ENCODE measurements around the gene NTN5.

DNA sequence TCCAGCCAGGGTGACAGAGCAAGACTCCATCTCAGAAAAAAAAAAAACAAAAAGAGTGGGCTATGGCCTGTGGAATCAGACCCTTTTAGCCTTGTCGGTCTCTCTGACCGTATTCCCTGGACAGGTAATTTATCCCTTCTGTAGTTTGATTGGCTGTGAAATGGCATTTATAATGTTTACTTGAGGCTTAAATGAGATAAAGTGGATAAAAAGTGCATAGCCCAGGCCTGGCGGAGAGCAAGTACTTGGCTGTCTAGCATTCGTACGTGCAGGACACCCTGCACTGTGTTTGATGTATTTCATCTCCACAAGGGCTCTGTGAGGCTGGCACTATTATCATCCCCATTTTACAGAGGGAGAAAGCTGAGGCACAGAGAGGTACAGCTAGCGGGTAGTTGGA, 7.0 kb downstream of the NTN5 start:
- TF ChIP-seq, protein P1, sequence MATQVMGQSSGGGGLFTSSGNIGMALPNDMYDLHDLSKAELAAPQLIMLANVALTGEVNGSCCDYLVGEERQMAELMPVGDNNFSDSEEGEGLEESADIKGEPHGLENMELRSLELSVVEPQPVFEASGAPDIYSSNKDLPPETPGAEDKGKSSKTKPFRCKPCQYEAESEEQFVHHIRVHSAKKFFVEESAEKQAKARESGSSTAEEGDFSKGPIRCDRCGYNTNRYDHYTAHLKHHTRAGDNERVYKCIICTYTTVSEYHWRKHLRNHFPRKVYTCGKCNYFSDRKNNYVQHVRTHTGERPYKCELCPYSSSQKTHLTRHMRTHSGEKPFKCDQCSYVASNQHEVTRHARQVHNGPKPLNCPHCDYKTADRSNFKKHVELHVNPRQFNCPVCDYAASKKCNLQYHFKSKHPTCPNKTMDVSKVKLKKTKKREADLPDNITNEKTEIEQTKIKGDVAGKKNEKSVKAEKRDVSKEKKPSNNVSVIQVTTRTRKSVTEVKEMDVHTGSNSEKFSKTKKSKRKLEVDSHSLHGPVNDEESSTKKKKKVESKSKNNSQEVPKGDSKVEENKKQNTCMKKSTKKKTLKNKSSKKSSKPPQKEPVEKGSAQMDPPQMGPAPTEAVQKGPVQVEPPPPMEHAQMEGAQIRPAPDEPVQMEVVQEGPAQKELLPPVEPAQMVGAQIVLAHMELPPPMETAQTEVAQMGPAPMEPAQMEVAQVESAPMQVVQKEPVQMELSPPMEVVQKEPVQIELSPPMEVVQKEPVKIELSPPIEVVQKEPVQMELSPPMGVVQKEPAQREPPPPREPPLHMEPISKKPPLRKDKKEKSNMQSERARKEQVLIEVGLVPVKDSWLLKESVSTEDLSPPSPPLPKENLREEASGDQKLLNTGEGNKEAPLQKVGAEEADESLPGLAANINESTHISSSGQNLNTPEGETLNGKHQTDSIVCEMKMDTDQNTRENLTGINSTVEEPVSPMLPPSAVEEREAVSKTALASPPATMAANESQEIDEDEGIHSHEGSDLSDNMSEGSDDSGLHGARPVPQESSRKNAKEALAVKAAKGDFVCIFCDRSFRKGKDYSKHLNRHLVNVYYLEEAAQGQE (IDR thresholded peaks at IDR 0.05; ENCODE audit: insufficient read depth in 1 of 2, low read depth in 2 of 2, low read length in 2 of 2), result no peak
- TF ChIP-seq POLR2AphosphoS5 (IDR thresholded peaks at IDR 0.05; ENCODE audit: low read depth, low read length), result no peak
- no peak for TF ChIP-seq SIN3A (IDR thresholded peaks at IDR 0.05; ENCODE audit: borderline replicate concordance, insufficient read depth, low read length)
- no peak for TF ChIP-seq TAF1 (IDR thresholded peaks at IDR 0.05; ENCODE audit: borderline replicate concordance, insufficient read depth, low read length)
